H54 (cell line): ENCODE results near the gene LGR6.
A peak's percentile ranks its signal among the peaks of the same experiment; 100 is the strongest.

Source experiments
- DNase-seq: peaks from one replicate; pipeline ENCODE4 v3.0.0; 2011; ENCODE audit warnings: low spot score, mixed read lengths; ENCODE audit not compliant: insufficient read length
- FAIRE-seq: peaks from 3 replicates; lab custom pipeline; 2011; peaks lifted over from hg19 to GRCh38; lab: Jason Lieb, UNC
- POLR2A ChIP-seq: IDR thresholded peaks from 2 replicates; pipeline ENCODE4 v1.6.1; 2011; ENCODE audit warnings: low read depth, mild to moderate bottlenecking, low read length

LGR6 gene

GRCh38 chr1:202154766-202155477 is 38.7 kb upstream of the LGR6 start:
- no peak for FAIRE-seq
- DNase-seq: peak; percentile 49
- TF ChIP-seq POLR2A: no peak

- TF ChIP-seq POLR2A: no peak
- FAIRE-seq: no peak
- DNase-seq: no peak
Measured at GRCh38 chr1:202155478-202156021, 38.0 kb upstream of the LGR6 start.

GRCh38 chr1:202156590-202156989 is 37.0 kb upstream of the LGR6 start:
- FAIRE-seq: no peak
- TF ChIP-seq POLR2A: no peak
- DNase-seq: no peak

GRCh38 chr1:202157945-202158344 is 35.7 kb upstream of the LGR6 start:
- DNase-seq (no peak), FAIRE-seq (no peak)
- TF ChIP-seq POLR2A: no peak

GRCh38 chr1:202158810-202159533 is 34.6 kb upstream of the LGR6 start:
- DNase-seq: no peak
- no peak for FAIRE-seq
- no peak for TF ChIP-seq POLR2A

- FAIRE-seq (no peak), DNase-seq (no peak)
- TF ChIP-seq POLR2A: no peak
Measured at GRCh38 chr1:202159534-202160371, 33.8 kb upstream of the LGR6 start.

- no peak for TF ChIP-seq POLR2A
- DNase-seq (no peak), FAIRE-seq (no peak)
Measured at GRCh38 chr1:202160377-202160940, 33.1 kb upstream of the LGR6 start, which contains the start of gene PTPN7. Gene PTPN7, minus strand, starts transcription at chr1:202160602. Its CDS starts 1,200 bp downstream, at chr1:202159402.

GRCh38 chr1:202161151-202162046 is 32.2 kb upstream of the LGR6 start:
- FAIRE-seq: no peak
- DNase-seq: no peak
- no peak for TF ChIP-seq POLR2A

- FAIRE-seq (no peak), DNase-seq (no peak)
- TF ChIP-seq POLR2A: no peak
Measured at GRCh38 chr1:202162047-202162417, 31.6 kb upstream of the LGR6 start.

- FAIRE-seq (no peak), DNase-seq (no peak)
- no peak for TF ChIP-seq POLR2A
Measured at GRCh38 chr1:202162418-202163280, 30.9 kb upstream of the LGR6 start.
